BLaER1 treated with 17β-estradiol and CSF1 and Interleukin-3, amounts not matched to agents 10 nM and 100 nM (cell line): ENCODE measurements around the gene TTYH2.

ENCODE experiments used
- H3K27ac ChIP-seq, 11 experiments: shearing (Covaris generic); formaldehyde crosslinking; 2 replicates each; pipeline ENCODE4 v1.8.1; 2022
- H3K27me3 ChIP-seq, 11 experiments: shearing (Covaris generic); formaldehyde crosslinking; 2 replicates each; pipeline ENCODE4 v1.8.1; 2022
- H3K36me3 ChIP-seq, 11 experiments: shearing (Covaris generic); formaldehyde crosslinking; 2 replicates each; pipeline ENCODE4 v1.8.1; 2022
- H3K4me1 ChIP-seq, 10 experiments: shearing (Covaris generic); formaldehyde crosslinking; 2 replicates each; pipeline ENCODE4 v1.8.1; 2022
- H3K4me2 ChIP-seq, 11 experiments: shearing (Covaris generic); formaldehyde crosslinking; 2 replicates each; pipeline ENCODE4 v1.8.1; 2022
- H3K4me3 ChIP-seq, 10 experiments: shearing (Covaris generic); formaldehyde crosslinking; 2 replicates each; pipeline ENCODE4 v1.8.1; 2022
- H3K9ac ChIP-seq, 11 experiments: shearing (Covaris generic); formaldehyde crosslinking; 2 replicates each; pipeline ENCODE4 v1.8.1; 2022
- H3K9me3 ChIP-seq, 11 experiments: shearing (Covaris generic); formaldehyde crosslinking; replicated peaks in 1 of 11; 2 replicates each; pipeline ENCODE4 v1.8.1; 2022
- H4K20me1 ChIP-seq, 11 experiments: shearing (Covaris generic); formaldehyde crosslinking; 2 replicates each; pipeline ENCODE4 v1.8.1; 2022
- Cebpa-rat ChIP-seq, 11 experiments: shearing (Covaris generic); IDR thresholded peaks; 2 replicates each; pipeline ENCODE4 v1.8.1; 2022

TTYH2 gene

DNA sequence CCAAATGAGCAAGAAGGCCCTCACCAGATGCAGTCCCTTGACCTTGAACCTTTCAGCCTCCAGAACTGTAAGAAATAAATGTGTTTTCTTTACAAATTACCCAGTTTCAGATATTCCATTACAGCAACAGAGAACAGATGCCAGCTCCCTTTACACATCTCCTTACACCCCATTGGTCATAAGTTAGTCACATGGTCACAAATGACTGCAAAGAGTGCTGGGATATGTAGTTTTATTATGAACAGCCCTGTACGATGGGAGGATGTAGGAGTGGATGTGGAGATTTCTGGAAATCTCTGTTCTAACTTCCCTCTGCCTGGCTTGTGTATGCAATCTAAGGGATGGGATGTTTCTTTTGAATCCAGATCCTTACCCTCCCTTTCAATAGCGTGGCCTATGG lies 23.2 kb upstream of the TTYH2 start:
- H3K36me3 ChIP-seq, result no peaks in the 10 kb centered on the region
- no peak overlapping the region for H3K4me2 ChIP-seq
- H3K4me3 ChIP-seq, result no peak overlapping the region
- peaks cover 17 to 54% (median 42%) of the 10 kb centered on the region in 10 experiments for H3K4me1 ChIP-seq
- H3K27ac ChIP-seq, result no peak overlapping the region
- no peak for TF ChIP-seq Cebpa-rat (IDR thresholded peaks at IDR 0.05)
- no peaks in the 10 kb centered on the region; a peak in 1 of 22 replicates for H3K27me3 ChIP-seq
- no peak overlapping the region for H3K9ac ChIP-seq
- no peaks in the 10 kb centered on the region for H3K9me3 ChIP-seq
- no peaks in the 10 kb centered on the region; a peak in 1 of 22 replicates for H4K20me1 ChIP-seq

GRCh38 chr17:74190807-74191406 lies 22.5 kb upstream of the TTYH2 start:
- H3K27me3 ChIP-seq, result no peaks in the 10 kb centered on the region; a peak in 1 of 22 replicates
- peaks cover 17 to 47% (median 36%) of the 10 kb centered on the region in 10 experiments for H3K4me1 ChIP-seq
- H3K4me3 ChIP-seq, result no peak overlapping the region
- no peaks in the 10 kb centered on the region; a peak in 1 of 22 replicates for H4K20me1 ChIP-seq
- TF ChIP-seq Cebpa-rat (IDR thresholded peaks at IDR 0.05), result no peak
- no peaks in the 10 kb centered on the region for H3K9me3 ChIP-seq
- no peak overlapping the region for H3K9ac ChIP-seq
- no peaks in the 10 kb centered on the region for H3K36me3 ChIP-seq
- H3K27ac ChIP-seq, result no peak overlapping the region
- H3K4me2 ChIP-seq, result no peak overlapping the region

DNA sequence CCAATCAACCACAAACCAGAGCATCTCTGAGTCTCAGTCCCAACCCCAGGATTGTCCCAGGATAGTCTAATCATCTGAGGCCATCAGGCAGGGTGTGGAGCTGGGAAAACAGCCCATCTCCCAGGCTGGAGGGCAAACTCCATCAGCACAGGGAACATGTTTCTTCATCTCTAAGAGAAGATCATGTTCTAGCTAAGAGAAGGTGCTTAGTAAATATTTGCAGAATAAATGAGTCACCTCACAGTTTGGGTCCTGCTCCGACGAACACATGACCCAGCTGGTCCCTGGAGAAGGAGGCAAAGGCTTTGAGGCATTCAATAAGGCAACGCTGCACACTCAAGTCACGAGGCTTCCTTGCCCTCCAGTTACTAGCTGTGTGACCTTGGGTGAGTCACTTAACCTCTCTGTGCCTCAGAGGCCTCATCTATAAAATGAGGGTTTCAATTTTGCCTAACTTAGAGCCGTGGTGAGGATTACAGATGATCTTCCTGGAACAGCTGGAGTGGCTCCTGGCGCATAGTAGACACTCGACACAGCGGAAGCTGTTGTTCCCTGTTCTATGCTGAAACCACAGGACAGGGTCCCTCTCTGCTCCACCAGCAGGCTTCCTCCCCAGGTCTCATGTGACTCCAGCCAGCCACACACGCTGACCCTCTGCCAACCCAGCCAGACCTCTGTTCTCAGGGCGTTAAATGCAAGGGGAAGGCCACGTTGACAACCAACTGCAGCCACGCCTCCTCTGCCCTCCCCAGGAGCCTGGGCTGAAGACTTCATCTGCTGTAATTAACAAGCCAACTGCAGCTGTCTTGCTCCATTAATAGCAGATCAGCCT lies 20.2 kb upstream of the TTYH2 start:
- H3K4me1 ChIP-seq, result peaks cover 17 to 32% (median 24%) of the 10 kb centered on the region in 10 experiments
- no peaks in the 10 kb centered on the region for H3K36me3 ChIP-seq
- peak overlapping the region; percentile 38 to 74 (median 54) for H3K4me2 ChIP-seq
- no peak overlapping the region for H3K4me3 ChIP-seq
- peak overlapping the region in 1 of 11 experiments; percentile 4; a peak in 2 of 22 replicates for H3K9ac ChIP-seq
- no peaks in the 10 kb centered on the region; a peak in 1 of 22 replicates for H3K27me3 ChIP-seq
- 0 out of 22 replicates have a peak overlapping the region, but pooled peaks of 1 of the 11 experiments have one; percentile 32 for H3K27ac ChIP-seq
- no peaks in the 10 kb centered on the region; a peak in 1 of 22 replicates for H4K20me1 ChIP-seq
- no peak for TF ChIP-seq Cebpa-rat (IDR thresholded peaks at IDR 0.05)
- no peaks in the 10 kb centered on the region for H3K9me3 ChIP-seq

DNA sequence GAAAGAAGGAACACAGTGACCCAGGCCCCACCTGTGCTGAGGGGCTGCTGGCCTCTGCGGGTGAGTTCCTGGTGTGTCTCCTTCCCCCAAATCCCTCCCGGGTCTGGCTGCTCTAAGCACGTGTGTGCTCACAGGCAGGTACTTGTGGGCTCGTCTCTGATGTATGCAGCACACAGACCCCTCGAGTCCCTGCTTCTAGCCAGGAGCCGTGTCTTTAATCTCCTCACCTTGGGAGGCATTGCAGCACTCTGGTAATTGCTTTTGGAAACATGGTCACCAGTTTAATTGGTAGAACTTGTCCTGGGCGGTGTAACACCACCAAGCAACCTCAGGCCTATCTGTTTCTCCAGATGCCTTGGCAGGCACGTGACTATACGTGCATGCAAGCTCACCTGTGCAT lies 18.7 kb upstream of the TTYH2 start:
- Histone ChIP-seq H4K20me1 (no peaks in the 10 kb centered on the region; a peak in 1 of 22 replicates), H3K27ac (no peak overlapping the region), H3K4me1 (peaks cover 17 to 35% (median 32%) of the 10 kb centered on the region in 10 experiments), H3K9ac (no peak overlapping the region), H3K27me3 (no peaks in the 10 kb centered on the region; a peak in 1 of 22 replicates), H3K9me3 (no peaks in the 10 kb centered on the region), H3K4me3 (no peak overlapping the region), H3K36me3 (no peaks in the 10 kb centered on the region), H3K4me2 (peak overlapping the region in 2 of 11 experiments; percentile 50 to 66; a peak in 1 of 22 replicates)
- no peak for TF ChIP-seq Cebpa-rat (IDR thresholded peaks at IDR 0.05)

DNA sequence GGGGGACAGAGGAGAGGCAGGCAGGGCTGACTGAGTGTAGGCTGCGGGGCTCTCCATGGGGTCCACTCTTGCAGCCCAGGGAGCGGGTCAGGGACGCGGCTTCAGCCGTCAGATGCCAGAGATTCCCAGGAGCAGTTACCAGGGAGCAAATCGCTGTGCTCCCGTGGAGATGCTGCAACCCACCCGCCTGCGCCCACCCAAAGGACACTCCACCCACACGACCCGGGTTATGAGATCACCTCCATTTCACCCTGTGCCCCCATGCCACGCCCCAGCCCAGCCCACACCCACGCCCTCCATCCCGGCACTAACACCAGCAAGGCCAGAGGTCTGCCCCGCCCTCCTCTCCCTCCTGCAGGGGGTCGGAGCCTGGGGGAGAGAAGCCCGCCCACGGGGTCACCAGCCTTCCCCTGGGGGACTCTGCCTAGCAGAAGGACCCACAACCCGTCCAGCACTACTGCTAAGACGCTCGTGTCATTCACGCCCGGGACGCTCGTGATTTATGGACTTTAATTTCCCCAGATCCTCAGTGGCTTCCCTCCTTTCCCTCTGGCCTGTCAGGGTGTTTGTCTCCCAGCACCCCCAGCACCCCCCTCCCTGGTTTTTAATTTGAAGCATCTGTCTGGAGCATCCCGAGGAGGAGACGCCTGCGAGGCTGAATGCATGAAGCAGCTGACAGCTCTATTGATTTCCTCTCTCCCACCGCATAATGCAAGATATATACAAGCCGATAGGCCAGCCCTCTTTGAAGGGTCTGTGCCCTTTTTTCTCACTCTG lies 16.6 kb upstream of the TTYH2 start:
- no peak overlapping the region for H3K9ac ChIP-seq
- no peak for TF ChIP-seq Cebpa-rat (IDR thresholded peaks at IDR 0.05)
- H3K27me3 ChIP-seq, result peaks cover 0 to 6% (median 0%) of the 10 kb centered on the region in 11 experiments; a peak in 3 of 22 replicates
- H3K9me3 ChIP-seq, result no peaks in the 10 kb centered on the region
- no peaks in the 10 kb centered on the region for H3K36me3 ChIP-seq
- no peaks in the 10 kb centered on the region; a peak in 1 of 22 replicates for H4K20me1 ChIP-seq
- H3K4me1 ChIP-seq, result peaks cover 17 to 35% (median 32%) of the 10 kb centered on the region in 10 experiments
- no peak overlapping the region for H3K27ac ChIP-seq
- H3K4me3 ChIP-seq, result no peak overlapping the region
- no peak overlapping the region for H3K4me2 ChIP-seq

DNA sequence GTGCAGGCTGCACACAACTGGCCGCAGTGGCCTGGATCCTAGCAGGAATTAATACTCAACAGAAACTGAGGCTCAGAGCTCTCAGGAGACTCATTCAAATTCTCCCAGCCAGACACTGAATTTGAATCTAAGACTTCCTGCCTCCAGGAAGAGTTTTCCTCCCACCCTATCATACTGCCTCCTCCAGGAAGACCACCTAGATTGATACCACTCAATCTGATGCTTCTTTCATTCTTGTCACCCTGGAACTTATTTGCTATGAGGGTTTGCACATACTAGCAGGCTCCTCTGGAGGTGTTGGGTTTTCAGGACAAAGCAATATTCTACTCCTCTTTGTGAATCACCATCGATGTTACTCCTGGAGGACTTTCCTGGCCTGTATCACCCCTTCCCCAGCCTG lies 15.6 kb upstream of the TTYH2 start:
- Histone ChIP-seq H3K27ac (no peak overlapping the region), H3K9ac (no peak overlapping the region), H3K4me1 (peaks cover 13 to 33% (median 30%) of the 10 kb centered on the region in 10 experiments), H3K4me2 (no peak overlapping the region), H3K36me3 (no peaks in the 10 kb centered on the region), H3K4me3 (no peak overlapping the region), H4K20me1 (no peaks in the 10 kb centered on the region; a peak in 1 of 22 replicates), H3K27me3 (peaks cover 0 to 15% (median 0%) of the 10 kb centered on the region in 11 experiments; a peak in 3 of 22 replicates), H3K9me3 (no peaks in the 10 kb centered on the region)
- TF ChIP-seq Cebpa-rat (IDR thresholded peaks at IDR 0.05), result no peak

DNA sequence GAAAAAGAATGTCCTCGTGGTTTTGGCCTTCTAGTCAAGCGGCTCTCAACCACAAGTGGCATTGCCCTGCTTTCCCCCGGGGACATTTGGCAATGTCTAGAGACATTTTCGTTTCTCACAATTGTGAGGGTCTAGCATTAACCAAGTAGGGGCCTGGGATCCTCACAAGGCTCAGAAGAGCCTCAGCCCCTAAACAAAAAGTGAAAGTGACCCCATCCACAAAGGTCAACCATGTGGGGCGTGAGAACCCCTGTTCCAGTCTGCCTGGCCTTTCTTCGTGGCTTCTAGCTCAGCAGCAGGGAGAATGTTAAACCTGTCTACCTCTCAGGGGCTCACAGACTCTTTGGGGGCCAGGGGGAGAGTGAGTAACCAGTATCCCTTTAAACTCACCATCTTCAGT lies 14.7 kb upstream of the TTYH2 start:
- Histone ChIP-seq H3K4me3 (no peak overlapping the region), H3K9ac (peak overlapping the region in 3 of 11 experiments; percentile 30 to 54 (median 41); a peak in 4 of 22 replicates), H3K36me3 (no peaks in the 10 kb centered on the region), H3K27ac (peak overlapping the region in 1 of 11 experiments; percentile 17; a peak in 3 of 22 replicates), H3K9me3 (no peaks in the 10 kb centered on the region), H3K4me1 (peaks cover 4 to 29% (median 26%) of the 10 kb centered on the region in 10 experiments), H3K4me2 (peak overlapping the region; percentile 15 to 74 (median 57); a peak in 19 of 22 replicates), H3K27me3 (peaks cover 0 to 15% (median 0%) of the 10 kb centered on the region in 11 experiments; a peak in 3 of 22 replicates), H4K20me1 (peaks cover 0 to 1% (median under 1%) of the 10 kb centered on the region in 11 experiments; a peak in 10 of 22 replicates)
- TF ChIP-seq Cebpa-rat (IDR thresholded peaks at IDR 0.05), result no peak

- Histone ChIP-seq H3K4me2 (peak overlapping the region; percentile 41 to 74 (median 62); a peak in 19 of 22 replicates), H3K9ac (peak overlapping the region in 1 of 11 experiments; percentile 39; a peak in 1 of 22 replicates), H3K9me3 (no peaks in the 10 kb centered on the region), H3K27ac (peak overlapping the region in 1 of 11 experiments; percentile 17; a peak in 2 of 22 replicates), H3K4me1 (peaks cover 1 to 23% (median 19%) of the 10 kb centered on the region in 10 experiments), H4K20me1 (peaks cover 2 to 9% (median 9%) of the 10 kb centered on the region in 11 experiments; a peak in 18 of 22 replicates), H3K27me3 (peaks cover 0 to 15% (median 0%) of the 10 kb centered on the region in 11 experiments; a peak in 3 of 22 replicates), H3K36me3 (peaks cover 5 to 8% (median 6%) of the 10 kb centered on the region in 11 experiments), H3K4me3 (no peak overlapping the region)
- TF ChIP-seq Cebpa-rat (IDR thresholded peaks at IDR 0.05), result no peak
Observed at GRCh38 chr17:74199306-74200092, 13.9 kb upstream of the TTYH2 start.
